ENCODE measurements around the gene CLIC5. TPM values are rescaled to one million over a fixed set of nuclear protein-coding genes. Genes with fewer than 3 reads are reported as not detected.

CLIC5 gene
- total RNA-seq, 1 experiment from 2014 or later = 0.05 TPM

- no peak overlapping the region for H3K27ac ChIP-seq (ENCODE audit: low read length)
- POLR2A ChIA-PET = no interaction called here
- TF ChIP-seq REST (IDR thresholded peaks at IDR 0.05; ENCODE audit: insufficient read depth in 1 of 2, low read depth in 2 of 2, low read length in 1 of 2) = no peak
- in situ Hi-C loops (cut with HindIII; ENCODE audit: low pct_unique_long_range_greater_than_20kb, low sequenced_read_pairs) (no loop called here), intact Hi-C loops (cut with micrococcal nuclease; ENCODE audit: unreplicated experiment) (no loop called here)
- DNase-seq (ENCODE audit: low read depth, low spot score) = no peak
- H3K4me1 ChIP-seq (ENCODE audit: control insufficient read depth, insufficient read depth, low read length) = no peaks in the 10 kb centered on the region
- H3K4me3 ChIP-seq (ENCODE audit: low read depth in 2 of 2, low read length in 2 of 2) = no peak overlapping the region
- H3K36me3 ChIP-seq (ENCODE audit: control insufficient read depth, insufficient read depth, low read length) = no peaks in the 10 kb centered on the region
- H3K27me3 ChIP-seq (ENCODE audit: control insufficient read depth, insufficient read depth, low read length) = no peaks in the 10 kb centered on the region; the same call in 1 of the 2 replicates
- CTCF ChIA-PET = no interaction called here
- H3K9me3 ChIP-seq (ENCODE audit: control insufficient read depth, insufficient read depth, low read depth, low read length) = no peaks in the 10 kb centered on the region
- ATAC-seq = no peak
- BruUV-seq (replicated peaks) = no TSS peak
Observed at GRCh38 chr6:46002264-46002663, 13.4 kb downstream of the CLIC5 start.

- TF ChIP-seq CTCF (IDR thresholded peaks at IDR 0.05) (no peak), TCF7L2 (IDR thresholded peaks at IDR 0.05; ENCODE audit: low read depth, low read length) (no peak), POLR2AphosphoS5 (IDR thresholded peaks at IDR 0.05; ENCODE audit: low read depth, low read length) (no peak), REST (IDR thresholded peaks at IDR 0.05; ENCODE audit: insufficient read depth in 1 of 2, low read depth in 2 of 2, low read length in 1 of 2) (no peak), SIN3A (IDR thresholded peaks at IDR 0.05; ENCODE audit: borderline replicate concordance, insufficient read depth, low read depth, low read length) (no peak)
- in situ Hi-C loops (cut with HindIII; ENCODE audit: low pct_unique_long_range_greater_than_20kb, low sequenced_read_pairs) = no loop called here
- Histone ChIP-seq H3K27me3 (ENCODE audit: control insufficient read depth, insufficient read depth, low read length) (no peaks in the 10 kb centered on the region; the same call in 1 of the 2 replicates), H3K9me3 (ENCODE audit: control insufficient read depth, insufficient read depth, low read depth, low read length) (no peaks in the 10 kb centered on the region), H3K4me3 (ENCODE audit: low read depth in 2 of 2, low read length in 2 of 2) (no peak overlapping the region), H3K27ac (ENCODE audit: low read length) (no peak overlapping the region), H3K4me1 (ENCODE audit: control insufficient read depth, insufficient read depth, low read length) (no peaks in the 10 kb centered on the region), H3K36me3 (ENCODE audit: control insufficient read depth, insufficient read depth, low read length) (no peaks in the 10 kb centered on the region)
- ChIA-PET CTCF (no interaction called here), POLR2A (no interaction called here)
- BruUV-seq (replicated peaks) = no TSS peak
- intact Hi-C loops (cut with micrococcal nuclease; ENCODE audit: unreplicated experiment) = no loop called here
- no peak for ATAC-seq
- no peak for DNase-seq (ENCODE audit: low read depth, low spot score)
Observed at GRCh38 chr6:46000905-46001304, 14.8 kb downstream of the CLIC5 start.

Data from Panc1 (cell line).